SKM-1 treated with dmso at 0.1 percent for 144 hours (cell line): Measurements from ENCODE around the gene ZNF468.
"Not testable (repeated sequence)": the region's sequence is repeated elsewhere in the genome, so short reads cannot be mapped to it uniquely, and the experiment has no call there.

Experiments used
- DNase-seq: peaks from one replicate; lab custom pipeline; 2025; ENCODE audit not compliant: unreplicated experiment; lab: John Stamatoyannopoulos, UW

ZNF468 gene

GRCh38 chr19:52829866-52830265 is 27.6 kb downstream of the ZNF468 start:
- not testable (repeated sequence) for DNase-seq

- DNase-seq, result no peak
These were observed 31.7 kb downstream of the ZNF468 start for GRCh38 chr19:52825765-52826164.

- DNase-seq, result no peak
These were observed 33.7 kb downstream of the ZNF468 start for GRCh38 chr19:52823676-52824075.

GRCh38 chr19:52821204-52821960 is 36.0 kb downstream of the ZNF468 start, which contains the start of gene ZNF28:
TSS of gene ZNF28 (minus strand) at chr19:52821633. CDS start at chr19:52817958, 3,675 bp downstream.
- not testable (repeated sequence) for DNase-seq

- not testable (repeated sequence) for DNase-seq
These were observed 36.8 kb downstream of the ZNF468 start for GRCh38 chr19:52820472-52821203.

GRCh38 chr19:52809801-52810200 is 47.6 kb downstream of the ZNF468 start:
- no peak for DNase-seq

- not testable (repeated sequence) for DNase-seq
These were observed 57.3 kb downstream of the ZNF468 start for GRCh38 chr19:52799950-52800640.

GRCh38 chr19:52789440-52789839 is 68.0 kb downstream of the ZNF468 start:
- DNase-seq, result no peak
